HepG2 (cell line): Measurements from ENCODE around the gene KRT34. TPM values are rescaled to one million over a fixed set of nuclear protein-coding genes. Genes with fewer than 3 reads are reported as not detected.

Experiments
- AKNA ChIP-seq: sonication (generic); formaldehyde crosslinking; IDR thresholded peaks from 2 replicates; pipeline ENCODE4 v1.4.0; 2020; ENCODE audit warnings: missing genetic modification reagents, borderline replicate concordance
- BRCA1 ChIP-seq: sonication (generic); formaldehyde crosslinking; IDR thresholded peaks from 2 replicates; pipeline ENCODE4 v1.4.0; 2020; ENCODE audit warnings: missing genetic modification reagents
- CHD4 ChIP-seq: fragments of 200-600 bp; sonication (generic); IDR thresholded peaks from 2 replicates; pipeline ENCODE4 v1.7.0; 2017; ENCODE audit warnings: mild to moderate bottlenecking, low read length, borderline replicate concordance
- CREB1 ChIP-seq, 2 experiments: fragments of 450-650 bp in 1 of 2; IDR thresholded peaks; 2 replicates each; pipeline ENCODE4 v1.6.1; 2016 to 2017; ENCODE audit warnings: control low read depth in 1 of 2, mild to moderate bottlenecking in 1 of 2, missing compliant biosample characterization in 1 of 2, missing genetic modification characterization in 1 of 2
- DMAP1 ChIP-seq: IDR thresholded peaks from 2 replicates; pipeline ENCODE4 v1.6.1; 2016
- IRF2 ChIP-seq: IDR thresholded peaks from 2 replicates; pipeline ENCODE4 v1.6.1; 2018; ENCODE audit warnings: missing genetic modification reagents, missing compliant biosample characterization
- KMT2B ChIP-seq: IDR thresholded peaks from 2 replicates; pipeline ENCODE4 v1.6.1; 2016; ENCODE audit warnings: missing genetic modification reagents, missing compliant biosample characterization
- MED1 ChIP-seq: sonication (generic); formaldehyde crosslinking; IDR thresholded peaks from 2 replicates; pipeline ENCODE4 v1.4.0; 2020; ENCODE audit warnings: missing genetic modification reagents
- MTF1 ChIP-seq: sonication (generic); formaldehyde crosslinking; IDR thresholded peaks from 2 replicates; pipeline ENCODE4 v1.5.0; 2020; ENCODE audit warnings: missing genetic modification reagents
- NBN ChIP-seq: fragments of 450-650 bp; conservative IDR thresholded peaks from 2 replicates; pipeline ENCODE4 v1.6.1; 2017
- NR3C1 ChIP-seq: sonication (generic); formaldehyde crosslinking; IDR thresholded peaks from 2 replicates; pipeline ENCODE4 v1.4.0; 2020; ENCODE audit warnings: missing genetic modification reagents
- PHF20 ChIP-seq: sonication (generic); formaldehyde crosslinking; IDR thresholded peaks from 2 replicates; pipeline ENCODE4 v1.5.0; 2020; ENCODE audit warnings: mild to moderate bottlenecking, missing genetic modification reagents
- SPEN ChIP-seq: sonication (generic); formaldehyde crosslinking; IDR thresholded peaks from 2 replicates; pipeline ENCODE4 v1.5.1; 2020; ENCODE audit warnings: low read depth, mild to moderate bottlenecking, missing genetic modification reagents
- SRSF4 ChIP-seq: fragments of 200-400 bp; formaldehyde crosslinking; IDR thresholded peaks from one replicate; pipeline ENCODE4 v1.6.1; 2018; ENCODE audit warnings: mild to moderate bottlenecking, low read depth, low read length, moderate library complexity; ENCODE audit not compliant: poor library complexity, severe bottlenecking
- SRSF9 ChIP-seq: fragments of 200-400 bp; formaldehyde crosslinking; IDR thresholded peaks from 2 replicates; pipeline ENCODE4 v1.6.1; 2018; ENCODE audit warnings: borderline replicate concordance, mild to moderate bottlenecking, low read depth, low read length; ENCODE audit not compliant: insufficient read depth, poor library complexity, severe bottlenecking
- STAT5B ChIP-seq: sonication (generic); formaldehyde crosslinking; IDR thresholded peaks from 2 replicates; pipeline ENCODE4 v1.4.0; 2020; ENCODE audit warnings: missing genetic modification reagents
- ZNF124 ChIP-seq: sonication (generic); formaldehyde crosslinking; IDR thresholded peaks from 2 replicates; pipeline ENCODE4 v1.4.0; 2020; ENCODE audit warnings: missing genetic modification reagents
- ZNF576 ChIP-seq: sonication (generic); formaldehyde crosslinking; IDR thresholded peaks from 2 replicates; pipeline ENCODE4 v1.4.0; 2020; ENCODE audit warnings: mild to moderate bottlenecking, missing genetic modification reagents
- ZNF883 ChIP-seq: sonication (generic); formaldehyde crosslinking; IDR thresholded peaks from 2 replicates; pipeline ENCODE4 v1.5.1; 2020; ENCODE audit warnings: mild to moderate bottlenecking, missing genetic modification reagents; ENCODE audit errors: not compliant biosample characterization
- polyA plus RNA-seq, 8 experiments: library from polyadenylated mRNA; depleted of rRNA in 3 of 8; stranded (reverse) in 7 of 8; unstranded in 1 of 8; fragments of >200 nt; fragmentation: Illumina TruSeq in 4 of 8; extraction: Trizol in 4 of 8; gene quantifications; 2 replicates each; pipeline versions ENCODE4 v1.2.1 to v1.2.3, GENCODE V29; 2011 to 2016; ENCODE audit warnings: low read depth in 4 of 8, missing spikeins in 1 of 8, mixed read lengths in 1 of 8; ENCODE audit not compliant: insufficient read depth in 1 of 8
- total RNA-seq, 5 experiments: library from RNA; depleted of rRNA; stranded (reverse); fragments of >200 nt; fragmentation: Illumina TruSeq; extraction: Trizol; gene quantifications; 2 replicates each; pipeline ENCODE4 v1.2.3, GENCODE V29; 2016; ENCODE audit warnings: low read depth in 1 of 5
- TF ChIP-seq, protein P1 (sequence below): IDR thresholded peaks from 2 replicates; pipeline ENCODE4 v1.6.1; 2012; ENCODE audit warnings: low read length, improper control_type of control experiment
- TF ChIP-seq, protein P2 (sequence below): sonication (generic); formaldehyde crosslinking; IDR thresholded peaks from 2 replicates; pipeline ENCODE4 v1.5.0; 2020; ENCODE audit warnings: mild to moderate bottlenecking, missing genetic modification reagents, borderline replicate concordance

The KRT34 gene
- total and polyA plus RNA-seq, 2 of the 13 experiments (the other 11 are each of a cell fraction or from before 2014, with no cell fraction given), result not detected

- TF ChIP-seq AKNA (0 out of 2 replicates have a peak, but pooled peaks have one; percentile 19), CREB1 (IDR thresholded peaks at IDR 0.05) (no peak), CREB1 (CRISPR knock-in tag; IDR thresholded peaks at IDR 0.05) (no peak; the same call in 1 of the 2 replicates), SPEN (CRISPR knock-in tag) (no peak; the same call in 1 of the 2 replicates), NBN (no peak), ZNF124 (CRISPR knock-in tag) (no peak), STAT5B (CRISPR knock-in tag) (no peak), NR3C1 (CRISPR knock-in tag) (no peak), KMT2B (CRISPR knock-in tag) (no peak), MTF1 (CRISPR knock-in tag) (no peak), CHD4 (no peak), IRF2 (CRISPR knock-in tag) (peak; percentile 54; the same call in 1 of the 2 replicates), ZNF883 (CRISPR knock-in tag) (no peak), DMAP1 (CRISPR knock-in tag) (no peak), MED1 (CRISPR knock-in tag) (peak; percentile 83), PHF20 (CRISPR knock-in tag) (no peak), ZNF576 (no peak), SRSF4 (no peak), BRCA1 (no peak; the same call in 1 of the 2 replicates), SRSF9 (no peak)
- TF ChIP-seq, protein P1, sequence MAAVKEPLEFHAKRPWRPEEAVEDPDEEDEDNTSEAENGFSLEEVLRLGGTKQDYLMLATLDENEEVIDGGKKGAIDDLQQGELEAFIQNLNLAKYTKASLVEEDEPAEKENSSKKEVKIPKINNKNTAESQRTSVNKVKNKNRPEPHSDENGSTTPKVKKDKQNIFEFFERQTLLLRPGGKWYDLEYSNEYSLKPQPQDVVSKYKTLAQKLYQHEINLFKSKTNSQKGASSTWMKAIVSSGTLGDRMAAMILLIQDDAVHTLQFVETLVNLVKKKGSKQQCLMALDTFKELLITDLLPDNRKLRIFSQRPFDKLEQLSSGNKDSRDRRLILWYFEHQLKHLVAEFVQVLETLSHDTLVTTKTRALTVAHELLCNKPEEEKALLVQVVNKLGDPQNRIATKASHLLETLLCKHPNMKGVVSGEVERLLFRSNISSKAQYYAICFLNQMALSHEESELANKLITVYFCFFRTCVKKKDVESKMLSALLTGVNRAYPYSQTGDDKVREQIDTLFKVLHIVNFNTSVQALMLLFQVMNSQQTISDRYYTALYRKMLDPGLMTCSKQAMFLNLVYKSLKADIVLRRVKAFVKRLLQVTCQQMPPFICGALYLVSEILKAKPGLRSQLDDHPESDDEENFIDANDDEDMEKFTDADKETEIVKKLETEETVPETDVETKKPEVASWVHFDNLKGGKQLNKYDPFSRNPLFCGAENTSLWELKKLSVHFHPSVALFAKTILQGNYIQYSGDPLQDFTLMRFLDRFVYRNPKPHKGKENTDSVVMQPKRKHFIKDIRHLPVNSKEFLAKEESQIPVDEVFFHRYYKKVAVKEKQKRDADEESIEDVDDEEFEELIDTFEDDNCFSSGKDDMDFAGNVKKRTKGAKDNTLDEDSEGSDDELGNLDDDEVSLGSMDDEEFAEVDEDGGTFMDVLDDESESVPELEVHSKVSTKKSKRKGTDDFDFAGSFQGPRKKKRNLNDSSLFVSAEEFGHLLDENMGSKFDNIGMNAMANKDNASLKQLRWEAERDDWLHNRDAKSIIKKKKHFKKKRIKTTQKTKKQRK, result no peak
- TF ChIP-seq, protein P2, sequence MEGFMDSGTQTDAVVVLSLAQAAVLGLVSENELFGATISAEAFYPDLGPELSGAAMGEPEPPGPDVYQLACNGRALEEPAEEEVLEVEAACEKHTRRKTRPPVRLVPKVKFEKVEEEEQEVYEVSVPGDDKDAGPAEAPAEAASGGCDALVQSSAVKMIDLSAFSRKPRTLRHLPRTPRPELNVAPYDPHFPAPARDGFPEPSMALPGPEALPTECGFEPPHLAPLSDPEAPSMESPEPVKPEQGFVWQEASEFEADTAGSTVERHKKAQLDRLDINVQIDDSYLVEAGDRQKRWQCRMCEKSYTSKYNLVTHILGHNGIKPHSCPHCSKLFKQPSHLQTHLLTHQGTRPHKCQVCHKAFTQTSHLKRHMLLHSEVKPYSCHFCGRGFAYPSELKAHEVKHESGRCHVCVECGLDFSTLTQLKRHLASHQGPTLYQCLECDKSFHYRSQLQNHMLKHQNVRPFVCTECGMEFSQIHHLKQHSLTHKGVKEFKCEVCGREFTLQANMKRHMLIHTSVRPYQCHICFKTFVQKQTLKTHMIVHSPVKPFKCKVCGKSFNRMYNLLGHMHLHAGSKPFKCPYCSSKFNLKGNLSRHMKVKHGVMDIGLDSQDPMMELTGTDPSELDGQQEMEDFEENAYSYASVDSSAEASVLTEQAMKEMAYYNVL, result peak; percentile 70; the same call in 1 of the 2 replicates
These were observed 33.8 kb upstream of the KRT34 start (continued) for GRCh38 chr17:41415833-41416335.
